ENCODE results near the gene GIT2.
A peak's percentile ranks its signal among the peaks of the same experiment; 100 is the strongest.
"Not testable (repeated sequence)": the region's sequence is repeated elsewhere in the genome, so short reads cannot be mapped to it uniquely, and the experiment has no call there.

The GIT2 gene

GRCh38 chr12:109943811-109944210 is 52.4 kb downstream of the GIT2 start:
- no peak for DNase-seq

GRCh38 chr12:109940339-109940923 is 55.7 kb downstream of the GIT2 start:
- DNase-seq = no peak

GRCh38 chr12:109939504-109939903 is 56.7 kb downstream of the GIT2 start:
- no peak for DNase-seq

- no peak for DNase-seq
Observed at GRCh38 chr12:109938947-109939346, 57.2 kb downstream of the GIT2 start.

- DNase-seq = no peak
Observed at GRCh38 chr12:109937371-109937770, 58.8 kb downstream of the GIT2 start.

GRCh38 chr12:109934026-109934425 is 62.1 kb downstream of the GIT2 start:
- DNase-seq = no peak

- no peak for DNase-seq
Observed at GRCh38 chr12:109932878-109933503, 63.2 kb downstream of the GIT2 start.

- DNase-seq = no peak
Observed at GRCh38 chr12:109931143-109931542, 65.0 kb downstream of the GIT2 start.

GRCh38 chr12:109930028-109930800 is 66.0 kb downstream of the GIT2 start:
- DNase-seq = no peak

GRCh38 chr12:109929326-109929725 is 66.8 kb downstream of the GIT2 start:
- DNase-seq = not testable (repeated sequence)

GRCh38 chr12:109928058-109928656 is 68.0 kb downstream of the GIT2 start:
- DNase-seq = peak in 1 of 2 donors; percentile 32

GRCh38 chr12:109927622-109928021 is 68.5 kb downstream of the GIT2 start:
- peak; percentile 27 to 47 for DNase-seq

GRCh38 chr12:109926488-109927210 is 69.5 kb downstream of the GIT2 start:
- DNase-seq = no peak

GRCh38 chr12:109926016-109926415 is 70.2 kb downstream of the GIT2 start:
- no peak for DNase-seq

GRCh38 chr12:109925185-109925840 is 70.9 kb downstream of the GIT2 start:
- DNase-seq = no peak

- DNase-seq = no peak
Observed at GRCh38 chr12:109923481-109924245, 72.5 kb downstream of the GIT2 start.

- no peak for DNase-seq
Observed at GRCh38 chr12:109923038-109923437, 73.1 kb downstream of the GIT2 start.

- no peak for DNase-seq
Observed at GRCh38 chr12:109921982-109922381, 74.2 kb downstream of the GIT2 start.

GRCh38 chr12:109920261-109920780 is 75.8 kb downstream of the GIT2 start:
- DNase-seq = no peak

- DNase-seq = no peak
Observed at GRCh38 chr12:109919456-109919855, 76.7 kb downstream of the GIT2 start.

GRCh38 chr12:109916045-109916444 is 80.1 kb downstream of the GIT2 start:
- no peak for DNase-seq

Measured in inflammatory macrophage (primary cell).